Mesenchymal stem cell (in vitro differentiated cells and primary cell): ENCODE measurements around the gene DIO3.

Experiments used
- DNase-seq: peaks from one replicate; pipeline ENCODE4 v3.0.0-alpha.2; 2013
- H2AFZ ChIP-seq: one replicate; pipeline ENCODE4 v1.6.1; 2013; ENCODE audit warnings: low read depth, mild to moderate bottlenecking, control low read depth, inconsistent platforms, low read length, moderate library complexity
- H2AK5ac ChIP-seq: 2 replicates; pipeline ENCODE4 v1.6.1; 2013; ENCODE audit warnings: low read length, moderate library complexity, mild to moderate bottlenecking, inconsistent platforms; ENCODE audit not compliant: severe bottlenecking
- H2BK120ac ChIP-seq: one replicate; pipeline ENCODE4 v1.6.1; 2013; ENCODE audit warnings: low read depth, mild to moderate bottlenecking, inconsistent platforms, low read length, moderate library complexity
- H2BK12ac ChIP-seq, 2 experiments: one replicate each; pipeline ENCODE4 v1.6.1; 2013; ENCODE audit warnings: inconsistent platforms in 2 of 2, low read length in 2 of 2, mild to moderate bottlenecking in 2 of 2, moderate library complexity in 2 of 2, control low read depth in 1 of 2
- H2BK15ac ChIP-seq: one replicate; pipeline ENCODE4 v1.6.1; 2013; ENCODE audit warnings: mild to moderate bottlenecking, low read depth, inconsistent platforms; ENCODE audit not compliant: poor library complexity, severe bottlenecking
- H2BK5ac ChIP-seq: 2 replicates; pipeline ENCODE4 v1.6.1; 2013; ENCODE audit warnings: low read depth, mild to moderate bottlenecking, low read length, control low read depth, inconsistent platforms; ENCODE audit not compliant: poor library complexity, severe bottlenecking
- H3K14ac ChIP-seq, 2 experiments: one replicate each; pipeline ENCODE4 v1.6.1; 2013; ENCODE audit warnings: inconsistent platforms in 2 of 2, low read length in 2 of 2, control low read depth in 1 of 2, mild to moderate bottlenecking in 1 of 2, moderate library complexity in 1 of 2
- H3K18ac ChIP-seq, 2 experiments: one replicate each; pipeline ENCODE4 v1.6.1; 2013; ENCODE audit warnings: inconsistent platforms in 2 of 2, low read length in 2 of 2, control low read depth in 1 of 2, low read depth in 1 of 2, mild to moderate bottlenecking in 1 of 2
- H3K23ac ChIP-seq, 2 experiments: one replicate each; pipeline ENCODE4 v1.6.1; 2013; ENCODE audit warnings: inconsistent platforms in 2 of 2, low read length in 2 of 2, mild to moderate bottlenecking in 2 of 2, moderate library complexity in 2 of 2, control low read depth in 1 of 2
- H3K27ac ChIP-seq: 2 replicates; pipeline ENCODE4 v1.5.1; 2013; ENCODE audit warnings: mild to moderate bottlenecking, moderate library complexity, low read length, control low read depth, inconsistent platforms; ENCODE audit not compliant: poor library complexity, severe bottlenecking
- H3K27me3 ChIP-seq, 2 experiments: 2 replicates each; pipeline versions ENCODE4 v1.6.1 to v1.7.0; 2013; ENCODE audit warnings: low read length in 2 of 2, mild to moderate bottlenecking in 2 of 2, moderate library complexity in 2 of 2, control low read depth in 1 of 2, inconsistent platforms in 1 of 2; ENCODE audit not compliant: control insufficient read depth in 1 of 2, insufficient read depth in 1 of 2
- H3K36me3 ChIP-seq, 2 experiments: 2 replicates each; pipeline versions ENCODE4 v1.6.1 to v1.7.0; 2013; ENCODE audit warnings: low read length in 2 of 2, control low read depth in 1 of 2, inconsistent platforms in 1 of 2, low read depth in 1 of 2, mild to moderate bottlenecking in 1 of 2; ENCODE audit not compliant: insufficient read depth in 2 of 2, control insufficient read depth in 1 of 2
- H3K4ac ChIP-seq, 2 experiments: one replicate each; pipeline ENCODE4 v1.6.1; 2013; ENCODE audit warnings: inconsistent platforms in 2 of 2, low read length in 2 of 2, mild to moderate bottlenecking in 2 of 2, moderate library complexity in 2 of 2, control low read depth in 1 of 2, low read depth in 1 of 2
- H3K4me1 ChIP-seq: 2 replicates; pipeline ENCODE4 v1.6.1; 2013; ENCODE audit warnings: low read depth, low read length, control low read depth; ENCODE audit not compliant: control insufficient read depth, insufficient read depth
- H3K4me2 ChIP-seq: 2 replicates; pipeline ENCODE4 v1.6.1; 2013; ENCODE audit warnings: low read length, mild to moderate bottlenecking, inconsistent platforms; ENCODE audit not compliant: poor library complexity, severe bottlenecking
- H3K4me3 ChIP-seq, 2 experiments: 2 replicates each; pipeline versions ENCODE4 v1.5.1 to v1.7.0; 2013; ENCODE audit warnings: low read length in 2 of 2, mild to moderate bottlenecking in 2 of 2, control low read depth in 1 of 2, low read depth in 1 of 2; ENCODE audit not compliant: insufficient read depth in 1 of 2
- H3K79me1 ChIP-seq: replicated peaks from 2 replicates; pipeline ENCODE4 v1.6.1; 2013; ENCODE audit warnings: mild to moderate bottlenecking, control low read depth, low read length, inconsistent platforms; ENCODE audit not compliant: poor library complexity, severe bottlenecking
- H3K9ac ChIP-seq: 2 replicates; pipeline ENCODE4 v1.7.0; 2013; ENCODE audit warnings: mild to moderate bottlenecking, low read length, moderate library complexity
- H3K9me3 ChIP-seq: 2 replicates; pipeline ENCODE4 v1.7.0; 2013; ENCODE audit warnings: mild to moderate bottlenecking, low read length; ENCODE audit not compliant: control insufficient read depth
- H4K8ac ChIP-seq: one replicate; pipeline ENCODE4 v1.6.1; 2013; ENCODE audit warnings: inconsistent platforms, mild to moderate bottlenecking, low read length, moderate library complexity
- H4K91ac ChIP-seq: one replicate; pipeline ENCODE4 v1.6.1; 2013; ENCODE audit warnings: mild to moderate bottlenecking, low read length, inconsistent platforms
- WGBS: methylation state at CpG from one replicate; pipeline ENCODE4 v1.1.7; 2013; ENCODE audit warnings: mixed read lengths; 5-methylcytosine and 5-hydroxymethylcytosine counted together

DIO3 gene

DNA sequence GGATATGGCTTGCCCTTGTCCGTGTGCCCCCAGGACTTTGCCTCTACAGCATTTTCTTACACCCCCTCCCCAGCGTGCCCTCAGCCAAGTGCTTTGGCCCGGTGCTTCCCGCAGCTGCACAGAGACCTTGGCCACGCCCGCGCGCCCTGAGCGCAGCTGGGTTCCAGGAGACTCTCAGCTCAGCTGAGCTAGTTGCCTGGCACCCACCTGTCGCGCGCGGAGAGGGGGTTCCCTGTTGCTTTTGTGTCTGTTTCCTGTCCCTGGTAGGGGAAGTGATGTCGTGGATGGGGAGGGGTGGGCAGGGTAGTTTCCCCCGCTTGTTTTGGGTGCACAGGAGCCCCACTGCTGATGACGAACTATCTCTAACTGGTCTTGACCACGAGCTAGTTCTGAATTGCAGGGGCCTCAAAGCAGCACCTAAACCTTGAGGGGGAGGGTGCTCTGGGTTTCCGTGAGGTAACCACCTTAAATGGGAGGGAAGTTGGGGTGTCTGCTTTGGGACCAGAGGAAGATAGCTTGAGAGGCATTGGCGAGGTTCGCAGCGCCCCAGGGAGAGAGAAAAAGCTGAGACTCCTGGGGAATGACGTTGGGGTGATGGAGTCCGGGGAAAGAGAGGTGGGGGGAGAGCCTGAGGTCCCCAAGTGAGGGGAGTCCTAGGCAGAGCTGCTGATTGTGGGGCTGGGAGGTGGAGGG lies 1.5 kb downstream of the DIO3 start:
- Histone ChIP-seq H3K36me3 (peaks cover 0 to 4% of the 10 kb centered on the region in 2 experiments), H3K9ac (no peak overlapping the region), H3K27ac (no peak overlapping the region), H3K4ac (no peak overlapping the region), H2BK12ac (no peak overlapping the region), H2BK15ac (no peak overlapping the region), H3K79me1 (no peaks in the 10 kb centered on the region), H3K18ac (no peak overlapping the region), H3K4me2 (no peak overlapping the region), H3K27me3 (peaks cover 90% of the 10 kb centered on the region in 2 experiments), H2AFZ (no peak overlapping the region), H3K4me3 (no peak overlapping the region), H3K23ac (no peak overlapping the region), H4K8ac (no peak overlapping the region), H2BK5ac (no peak overlapping the region), H3K4me1 (peaks cover 19% of the 10 kb centered on the region), H2AK5ac (no peak overlapping the region), H3K14ac (no peak overlapping the region), H2BK120ac (no peak overlapping the region), H3K9me3 (no peaks in the 10 kb centered on the region), H4K91ac (no peak overlapping the region)
- WGBS, result 20% methylated on average over 23 of the region's 23 CpGs
- no peak for DNase-seq

DNA sequence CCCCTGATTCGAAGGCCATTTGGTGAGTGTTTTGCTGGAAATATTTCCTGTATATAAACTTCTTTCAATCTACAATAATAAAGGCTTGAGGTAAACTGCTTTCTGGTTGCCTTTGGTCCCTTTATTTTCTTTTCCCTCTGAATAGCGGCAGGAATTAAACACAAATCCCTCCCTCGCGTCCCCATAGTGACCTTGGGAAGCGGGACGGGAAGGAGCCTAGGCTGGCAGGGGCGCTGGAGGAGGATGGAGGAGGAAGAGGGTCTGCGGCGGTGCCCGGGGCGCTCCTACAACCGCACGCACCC lies 2.0 kb downstream of the DIO3 start:
- no peak overlapping the region for H2BK120ac ChIP-seq
- peaks cover 89 to 90% of the 10 kb centered on the region in 2 experiments for H3K27me3 ChIP-seq
- no peak overlapping the region for H3K4ac ChIP-seq
- no peak overlapping the region for H2AK5ac ChIP-seq
- H3K79me1 ChIP-seq, result no peaks in the 10 kb centered on the region
- H3K4me3 ChIP-seq, result no peak overlapping the region
- no peak overlapping the region for H2AFZ ChIP-seq
- H3K9ac ChIP-seq, result no peak overlapping the region
- H3K27ac ChIP-seq, result no peak overlapping the region
- no peak overlapping the region for H2BK12ac ChIP-seq
- H3K14ac ChIP-seq, result no peak overlapping the region
- no peaks in the 10 kb centered on the region for H3K9me3 ChIP-seq
- H2BK15ac ChIP-seq, result no peak overlapping the region
- H3K18ac ChIP-seq, result no peak overlapping the region
- 16% methylated on average over 6 of the region's 13 CpGs for WGBS
- no peak overlapping the region for H2BK5ac ChIP-seq
- DNase-seq, result no peak
- H3K4me1 ChIP-seq, result peaks cover 19% of the 10 kb centered on the region
- H3K36me3 ChIP-seq, result peaks cover 0 to 4% of the 10 kb centered on the region in 2 experiments
- no peak overlapping the region for H4K91ac ChIP-seq
- no peak overlapping the region for H3K4me2 ChIP-seq
- no peak overlapping the region for H4K8ac ChIP-seq
- H3K23ac ChIP-seq, result no peak overlapping the region

DNA sequence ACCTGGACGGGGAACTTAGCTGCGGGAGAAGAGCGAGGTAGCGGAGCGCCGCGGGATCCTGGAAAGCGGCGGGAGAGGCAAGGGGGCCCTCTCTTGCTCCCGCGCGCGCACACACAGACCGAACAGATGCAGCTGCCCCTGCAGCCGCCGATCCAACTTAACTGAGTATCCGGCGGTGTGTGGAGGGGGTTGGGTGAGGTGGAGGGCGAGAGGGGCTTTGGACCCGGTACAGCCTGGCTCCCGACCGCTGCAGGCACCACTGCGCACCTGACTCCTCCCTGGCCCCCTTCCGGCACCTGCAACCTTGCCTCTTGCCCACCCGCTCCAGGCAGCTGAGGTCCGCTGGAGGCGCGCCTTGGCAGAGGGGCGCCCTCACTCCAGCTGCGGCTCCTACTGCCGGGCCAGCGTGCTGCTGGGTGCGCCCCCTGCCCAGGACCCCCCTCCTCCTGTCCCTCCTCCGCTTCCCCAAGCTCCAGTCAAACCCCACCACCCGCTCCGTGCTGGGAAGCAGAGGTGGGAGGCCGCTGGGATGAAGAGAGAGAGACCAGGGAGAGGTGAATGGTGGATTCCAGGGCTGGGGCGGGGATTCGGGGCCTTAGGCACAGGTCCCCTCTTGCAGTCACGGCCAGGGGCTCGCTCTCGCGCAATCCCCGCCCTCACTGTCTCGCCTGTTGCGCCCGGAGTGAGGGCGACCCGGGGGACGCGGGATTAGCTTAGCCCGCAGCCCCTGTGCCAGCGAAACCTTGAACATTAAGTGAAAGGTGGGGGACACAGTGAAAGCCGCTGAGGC lies 2.6 kb downstream of the DIO3 start:
- WGBS, result 3% methylated on average over 19 of the region's 54 CpGs

DNA sequence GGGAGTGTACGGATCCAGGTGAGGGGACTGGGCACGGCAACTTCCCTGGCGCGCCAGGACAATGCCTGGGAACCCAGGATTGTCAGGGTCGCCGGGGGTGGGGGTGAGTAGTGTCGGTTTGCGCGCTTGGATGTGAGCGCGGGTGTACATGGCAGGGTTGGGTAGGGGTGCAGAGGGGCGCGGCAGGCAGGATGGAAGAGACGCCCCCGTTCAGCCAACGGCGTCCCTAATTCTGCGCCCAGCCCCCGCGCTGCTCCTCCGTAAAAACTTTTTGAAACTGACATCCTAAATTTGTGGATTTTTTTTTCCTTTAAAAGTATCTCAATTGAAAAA lies 3.1 kb downstream of the DIO3 start:
- Histone ChIP-seq H3K79me1 (no peaks in the 10 kb centered on the region), H4K91ac (no peak overlapping the region), H2AFZ (no peak overlapping the region), H3K4me1 (peaks cover 19% of the 10 kb centered on the region), H3K4me3 (no peak overlapping the region), H2BK15ac (peak overlapping the region; percentile 20), H2AK5ac (no peak overlapping the region), H4K8ac (no peak overlapping the region), H3K27me3 (peaks cover 83 to 90% of the 10 kb centered on the region in 2 experiments), H3K36me3 (peaks cover 0 to 4% of the 10 kb centered on the region in 2 experiments), H3K23ac (no peak overlapping the region), H2BK12ac (no peak overlapping the region), H3K9ac (no peak overlapping the region), H3K4me2 (no peak overlapping the region), H2BK120ac (no peak overlapping the region), H3K18ac (no peak overlapping the region), H2BK5ac (no peak overlapping the region), H3K4ac (no peak overlapping the region), H3K14ac (no peak overlapping the region), H3K27ac (no peak overlapping the region), H3K9me3 (no peaks in the 10 kb centered on the region)
- no peak for DNase-seq
- WGBS, result 2% methylated on average over 9 of the region's 21 CpGs

More for the DNA sequence above, 2.6 kb downstream of the DIO3 start:
- no peak overlapping the region for H2BK12ac ChIP-seq
- no peak overlapping the region for H3K4ac ChIP-seq
- H4K8ac ChIP-seq, result no peak overlapping the region
- peaks cover 83 to 90% of the 10 kb centered on the region in 2 experiments for H3K27me3 ChIP-seq
- no peaks in the 10 kb centered on the region for H3K9me3 ChIP-seq
- peak overlapping the region in 1 of 2 experiments; percentile 14 for H3K4me3 ChIP-seq
- peaks cover 19% of the 10 kb centered on the region for H3K4me1 ChIP-seq
- H2BK5ac ChIP-seq, result no peak overlapping the region
- H3K23ac ChIP-seq, result no peak overlapping the region
- no peak overlapping the region for H3K14ac ChIP-seq
- H2BK15ac ChIP-seq, result peak overlapping the region; percentile 45
- H2AK5ac ChIP-seq, result no peak overlapping the region
- no peak overlapping the region for H3K4me2 ChIP-seq
- H3K79me1 ChIP-seq, result no peaks in the 10 kb centered on the region
- no peak overlapping the region for H2AFZ ChIP-seq
- DNase-seq, result no peak
- no peak overlapping the region for H3K18ac ChIP-seq
- no peak overlapping the region for H4K91ac ChIP-seq
- no peak overlapping the region for H3K9ac ChIP-seq
- no peak overlapping the region for H3K27ac ChIP-seq
- peaks cover 0 to 4% of the 10 kb centered on the region in 2 experiments for H3K36me3 ChIP-seq
- no peak overlapping the region for H2BK120ac ChIP-seq
